ENCODE measurements around the gene TSSK2.

DNA sequence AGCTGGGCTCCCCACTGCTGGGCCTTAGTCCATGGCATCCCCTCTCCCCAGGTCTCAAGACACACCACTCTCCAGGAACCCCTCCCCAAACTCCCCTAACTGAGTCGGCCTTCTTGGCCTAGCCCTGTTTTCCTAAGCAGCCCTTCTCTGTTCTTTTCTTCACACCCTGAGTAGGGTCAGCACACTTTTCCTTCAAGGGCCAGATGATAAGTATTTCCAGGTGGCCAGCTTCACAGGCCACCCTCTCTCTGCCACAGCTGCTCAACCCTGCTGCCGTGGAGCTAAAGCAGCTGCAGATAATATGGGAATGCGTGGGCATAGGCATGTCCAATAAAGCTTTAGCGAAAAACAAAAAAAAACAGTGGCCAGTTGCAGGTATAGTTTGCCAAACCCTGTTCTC lies 33.0 kb upstream of the TSSK2 start:
- TF ChIP-seq, protein P1, sequence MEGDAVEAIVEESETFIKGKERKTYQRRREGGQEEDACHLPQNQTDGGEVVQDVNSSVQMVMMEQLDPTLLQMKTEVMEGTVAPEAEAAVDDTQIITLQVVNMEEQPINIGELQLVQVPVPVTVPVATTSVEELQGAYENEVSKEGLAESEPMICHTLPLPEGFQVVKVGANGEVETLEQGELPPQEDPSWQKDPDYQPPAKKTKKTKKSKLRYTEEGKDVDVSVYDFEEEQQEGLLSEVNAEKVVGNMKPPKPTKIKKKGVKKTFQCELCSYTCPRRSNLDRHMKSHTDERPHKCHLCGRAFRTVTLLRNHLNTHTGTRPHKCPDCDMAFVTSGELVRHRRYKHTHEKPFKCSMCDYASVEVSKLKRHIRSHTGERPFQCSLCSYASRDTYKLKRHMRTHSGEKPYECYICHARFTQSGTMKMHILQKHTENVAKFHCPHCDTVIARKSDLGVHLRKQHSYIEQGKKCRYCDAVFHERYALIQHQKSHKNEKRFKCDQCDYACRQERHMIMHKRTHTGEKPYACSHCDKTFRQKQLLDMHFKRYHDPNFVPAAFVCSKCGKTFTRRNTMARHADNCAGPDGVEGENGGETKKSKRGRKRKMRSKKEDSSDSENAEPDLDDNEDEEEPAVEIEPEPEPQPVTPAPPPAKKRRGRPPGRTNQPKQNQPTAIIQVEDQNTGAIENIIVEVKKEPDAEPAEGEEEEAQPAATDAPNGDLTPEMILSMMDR (optimal IDR thresholded peaks at IDR 0.05 in 1 of 3, IDR thresholded peaks at IDR 0.05 in 1 of 3, conservative IDR thresholded peaks at IDR 0.05 in 1 of 3; ENCODE audit: extremely low read depth in 1 of 3, insufficient read depth in 2 of 3, low read length in 3 of 3), result no peak
- TF ChIP-seq EZH2 (IDR thresholded peaks at IDR 0.05; ENCODE audit: low read length), result no peak

Measured in keratinocyte (primary cell).